Endometrium (tissue), 2 donors: ENCODE data around the gene ZNF768.
"Not testable (repeated sequence)": the region's sequence is repeated elsewhere in the genome, so short reads cannot be mapped to it uniquely, and the experiment has no call there.

Experiments used
- FAIRE-seq: peaks from 2 replicates; lab custom pipeline; 2012; peaks lifted over from hg19 to GRCh38; lab: Jason Lieb, UNC
- donor health status: control.
- donor health status: control.

Gene ZNF768

DNA sequence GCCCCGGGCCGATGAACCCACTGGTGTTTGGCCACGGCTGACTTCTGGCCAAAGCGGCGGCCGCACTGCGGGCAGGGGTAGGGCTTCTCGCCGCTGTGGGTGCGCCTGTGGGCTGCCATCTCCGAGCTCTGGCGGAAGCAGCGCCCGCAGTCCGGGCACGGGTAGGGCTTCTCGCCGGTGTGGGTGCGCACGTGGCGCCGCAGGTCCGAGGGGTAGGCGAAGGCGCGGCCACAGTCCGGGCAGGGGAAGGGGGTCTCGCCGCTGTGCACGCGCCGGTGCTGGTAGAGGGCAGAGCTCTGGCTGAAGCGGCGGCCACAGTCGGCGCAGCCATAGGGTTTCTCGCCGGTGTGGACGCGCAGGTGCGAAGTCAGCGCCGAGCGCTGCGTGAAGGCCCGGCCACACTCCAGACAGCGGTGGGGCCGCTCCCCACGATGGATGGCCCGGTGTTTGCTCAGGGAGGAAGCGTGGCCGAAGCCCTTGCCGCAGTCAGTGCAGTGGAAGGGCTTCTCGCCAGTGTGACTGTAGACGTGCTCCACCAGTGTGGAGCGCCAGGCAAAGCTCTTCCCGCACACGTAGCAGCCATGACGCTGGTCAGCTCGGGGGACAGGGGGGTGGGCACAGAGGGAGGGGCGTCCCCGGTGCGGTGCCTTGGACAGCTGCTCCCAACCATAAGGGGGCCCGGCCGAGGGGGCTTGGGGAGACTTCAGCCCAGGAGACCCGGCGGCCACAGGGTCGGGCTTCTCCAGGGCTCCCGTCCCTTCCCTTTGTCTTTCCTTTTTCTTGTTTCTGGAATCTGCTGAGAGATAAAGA is 29.2 kb upstream of the ZNF768 start:
- no peak for FAIRE-seq

DNA sequence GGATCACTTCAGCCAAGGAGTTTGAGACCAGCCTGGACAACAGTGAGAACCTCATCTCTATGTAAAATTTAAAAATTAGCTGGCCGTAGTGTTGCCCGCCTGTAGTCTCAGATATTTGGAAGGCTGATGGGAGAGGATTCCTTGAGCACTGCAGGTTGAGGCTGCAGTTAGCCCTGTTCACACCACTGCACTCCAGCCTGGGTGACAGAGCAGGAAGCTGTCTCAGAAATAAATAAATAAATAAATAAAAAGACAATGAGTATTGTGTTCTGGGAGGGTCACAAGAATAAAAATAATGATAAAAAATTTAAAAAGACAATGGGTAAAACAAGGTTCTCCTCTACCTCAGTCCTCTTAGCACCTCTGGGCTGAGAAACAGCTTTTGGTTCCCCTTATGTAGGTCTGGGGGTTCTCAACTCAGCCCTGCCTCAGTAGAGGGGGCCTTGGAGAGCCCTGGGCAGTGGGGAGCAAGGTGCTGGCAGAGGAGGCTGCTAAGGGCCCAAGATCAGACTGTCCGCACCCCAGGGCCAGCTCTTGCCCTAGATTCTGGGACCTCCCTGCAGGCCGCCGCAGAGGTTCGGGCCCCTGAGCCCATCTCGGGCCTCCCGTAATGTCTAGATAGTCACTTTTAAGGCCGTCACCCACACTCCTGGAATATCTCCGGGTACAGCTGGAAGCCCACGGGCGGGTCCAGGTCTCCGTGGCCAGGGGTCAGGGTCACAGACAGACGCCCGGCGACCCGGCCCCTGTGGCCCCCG is 28.4 kb upstream of the ZNF768 start:
- FAIRE-seq: no peak

DNA sequence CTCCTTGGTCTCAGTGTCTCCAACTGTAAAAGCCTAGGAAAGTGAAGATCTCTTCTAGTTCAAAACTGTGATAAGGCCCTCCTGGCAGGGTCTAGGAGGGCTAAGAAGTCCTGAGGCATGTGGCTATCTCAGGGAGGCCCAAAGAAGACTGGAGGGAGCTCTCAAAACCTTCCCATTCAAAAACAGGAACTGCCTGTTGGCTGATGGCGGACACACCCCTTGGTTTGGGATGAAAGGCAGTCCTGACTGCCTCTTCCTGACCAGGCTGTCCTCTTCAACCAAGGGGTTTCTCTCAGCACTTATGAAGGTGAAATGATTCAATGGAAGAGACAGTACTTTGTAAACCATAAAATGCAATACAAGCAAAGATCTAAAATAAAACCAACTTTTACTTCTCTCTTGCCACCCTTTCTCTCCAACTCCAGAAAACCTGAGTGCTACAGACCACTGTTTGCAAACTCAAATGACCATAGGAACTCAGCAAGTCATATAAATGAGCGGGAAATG is 27.1 kb upstream of the ZNF768 start:
- FAIRE-seq: no peak

DNA sequence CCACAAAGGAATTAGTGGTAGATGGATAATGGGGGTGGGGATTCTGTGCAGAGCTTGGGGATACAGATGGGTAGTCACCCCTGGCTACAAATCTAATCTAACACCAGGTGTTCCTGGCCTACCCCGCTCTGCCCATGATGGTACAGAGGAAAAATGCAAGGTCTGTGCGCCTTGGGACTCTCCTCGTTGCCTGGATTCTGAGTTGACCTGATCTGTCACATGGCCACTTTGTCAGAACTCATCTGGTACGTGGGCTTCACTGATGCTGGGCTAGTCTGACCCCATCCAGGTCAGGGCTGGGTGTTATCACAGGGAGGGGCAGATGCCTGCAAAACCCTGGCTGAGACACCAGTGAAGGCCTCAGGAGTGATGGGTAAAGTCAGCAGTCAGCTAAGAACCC is 26.6 kb upstream of the ZNF768 start:
- FAIRE-seq: no peak

DNA sequence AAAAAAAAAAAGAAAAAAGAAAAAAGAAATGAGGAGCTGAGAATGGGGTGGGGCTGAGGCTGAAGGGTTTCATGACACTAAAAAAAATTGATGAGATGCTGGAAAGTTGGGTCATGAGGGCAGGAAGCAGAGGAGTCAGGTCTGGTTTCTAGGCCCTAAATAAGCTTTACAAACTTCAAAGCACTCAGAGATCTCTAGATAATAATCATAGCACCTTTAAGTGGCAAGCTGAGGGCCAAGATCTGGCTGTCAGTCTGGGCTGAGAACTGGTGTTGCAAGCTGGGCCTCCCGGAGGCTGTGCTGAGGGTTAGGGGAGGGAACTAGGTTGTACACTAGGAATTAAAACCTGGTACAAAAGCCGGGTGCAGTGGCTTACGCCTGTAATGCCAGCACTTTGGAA is 25.4 kb upstream of the ZNF768 start:
- FAIRE-seq: no peak

GRCh38 chr16:30548416-30549253 is 22.3 kb upstream of the ZNF768 start:
- FAIRE-seq: no peak

DNA sequence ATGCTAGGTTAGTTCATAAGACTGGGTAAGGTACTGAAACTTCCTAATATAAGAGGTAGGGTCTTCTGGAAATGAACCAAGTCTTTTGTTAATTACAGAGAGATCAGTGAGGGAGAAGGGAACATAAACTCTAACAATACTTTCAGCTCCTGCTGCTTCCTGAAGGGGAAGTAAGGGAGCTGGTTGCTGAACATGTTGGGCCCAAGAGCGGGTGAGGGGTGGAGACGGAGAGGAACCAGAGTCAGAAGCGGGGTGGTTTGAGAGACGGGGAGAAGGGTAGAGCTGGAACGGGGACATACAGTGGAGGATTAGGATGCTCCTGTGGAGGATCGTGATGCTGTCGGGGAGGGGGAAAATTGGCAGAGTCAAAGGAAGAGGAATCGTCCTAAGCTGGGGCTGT is 19.7 kb upstream of the ZNF768 start:
- no peak for FAIRE-seq

DNA sequence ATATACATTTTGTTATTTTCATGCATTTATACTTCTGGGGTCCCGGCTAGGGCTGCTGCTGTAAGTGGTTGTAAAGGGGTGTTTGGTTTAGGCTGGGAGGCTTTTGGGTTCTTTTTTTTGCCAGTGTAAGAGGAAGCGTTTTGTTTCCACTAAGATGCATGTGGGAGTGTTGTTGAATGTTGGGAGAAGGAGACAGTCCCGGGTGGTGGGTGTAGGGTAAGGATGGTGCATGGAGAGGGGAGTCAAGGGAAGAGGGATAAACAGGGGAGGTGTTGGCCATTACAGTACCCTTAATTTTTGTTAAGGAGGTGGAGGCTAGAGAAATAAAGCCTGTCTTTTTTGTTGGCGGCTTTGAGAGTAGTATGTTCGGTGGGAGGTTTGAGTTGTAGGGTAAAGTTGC is 16.7 kb upstream of the ZNF768 start:
- FAIRE-seq: no peak

DNA sequence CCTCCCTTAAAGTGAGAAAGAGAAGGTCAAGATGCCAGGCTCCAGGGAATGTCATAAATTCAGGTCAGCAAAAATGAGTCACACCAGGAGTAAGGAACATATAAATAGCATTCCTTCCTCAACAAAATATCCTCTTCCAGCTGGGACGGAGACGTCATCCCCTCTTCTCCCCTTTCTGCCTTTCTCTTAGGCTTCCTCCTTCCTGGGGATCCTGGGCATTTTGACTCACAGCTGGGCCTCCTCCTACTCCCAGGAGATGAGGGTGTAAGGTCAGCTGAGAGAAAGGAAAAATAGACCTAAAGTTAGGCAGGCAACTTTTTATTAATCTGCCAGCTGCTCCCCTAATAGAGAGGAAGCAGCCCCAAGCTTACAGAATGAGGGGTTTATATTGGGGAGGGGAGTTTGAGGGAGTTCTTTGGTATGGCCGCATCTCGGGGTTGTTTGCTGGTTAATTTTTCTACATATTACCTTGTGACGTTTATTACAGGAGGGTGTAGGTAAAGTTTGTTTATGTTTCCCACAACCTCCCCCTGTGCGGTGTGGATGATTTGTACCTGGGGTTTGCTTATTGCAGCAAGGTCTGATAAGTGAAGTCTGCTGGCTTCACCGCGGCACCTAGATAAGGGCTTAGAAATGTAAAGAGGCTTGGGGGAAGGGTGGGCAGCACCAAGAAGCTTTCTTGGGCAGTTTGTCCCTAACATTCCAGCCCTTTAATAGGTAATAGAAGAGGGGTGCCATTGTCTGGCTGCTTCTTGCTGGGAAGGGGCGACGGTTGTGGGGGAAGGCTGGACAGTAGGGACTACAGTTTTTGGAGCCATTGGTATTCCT is 15.3 kb upstream of the ZNF768 start:
- no peak for FAIRE-seq

DNA sequence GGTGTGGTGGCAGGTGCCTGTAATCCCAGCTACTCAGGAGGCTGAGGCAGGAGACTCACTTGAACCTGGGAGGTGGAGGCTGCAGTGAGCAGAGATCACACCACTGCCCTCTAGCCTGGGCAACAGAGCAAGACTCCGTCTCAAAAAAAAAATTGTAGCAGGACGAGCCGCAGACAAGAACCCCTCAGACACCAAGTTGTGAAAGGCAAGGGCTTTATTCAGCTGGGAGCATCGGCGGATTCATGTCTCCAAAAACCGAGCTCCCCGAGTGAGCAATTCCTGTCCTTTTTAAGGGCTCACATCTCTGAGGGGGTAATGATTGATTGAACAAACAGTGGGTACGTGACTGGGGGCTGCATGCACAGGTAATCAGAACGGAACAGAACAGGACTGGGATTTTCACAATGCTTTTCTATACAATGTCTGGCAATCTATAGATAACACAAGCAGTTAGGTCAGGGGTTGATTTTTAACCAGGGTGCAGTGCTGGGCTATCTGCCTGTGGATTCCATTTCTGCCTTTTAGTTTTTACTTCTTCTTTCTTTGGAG is 14.6 kb upstream of the ZNF768 start:
- FAIRE-seq: not testable (repeated sequence)

DNA sequence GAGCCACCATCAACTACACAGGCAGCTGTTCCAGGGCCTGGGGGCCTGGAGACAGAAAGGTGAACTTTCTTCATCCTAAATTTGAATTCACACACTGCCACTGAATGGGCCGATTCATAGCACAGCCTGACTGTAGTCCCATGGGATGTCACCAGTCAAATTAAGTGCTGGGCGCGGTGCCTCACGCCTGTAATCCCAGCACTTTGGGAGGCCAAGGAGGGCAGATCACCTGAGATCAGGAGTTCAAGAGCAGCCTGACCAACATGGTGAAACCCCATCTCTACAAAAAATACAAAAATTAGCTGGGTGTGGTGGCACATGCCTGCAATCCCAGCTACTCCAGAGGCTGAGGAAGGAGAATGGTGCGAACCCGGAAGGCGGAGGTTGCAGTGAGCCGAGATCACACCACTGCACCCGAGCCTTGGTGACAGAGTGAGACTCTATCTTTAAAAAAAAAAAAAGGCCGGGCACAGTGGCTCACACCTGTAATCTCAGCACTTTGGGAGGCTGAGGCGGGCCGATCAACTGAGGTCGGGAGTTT is 13.7 kb upstream of the ZNF768 start:
- FAIRE-seq: not testable (repeated sequence)

DNA sequence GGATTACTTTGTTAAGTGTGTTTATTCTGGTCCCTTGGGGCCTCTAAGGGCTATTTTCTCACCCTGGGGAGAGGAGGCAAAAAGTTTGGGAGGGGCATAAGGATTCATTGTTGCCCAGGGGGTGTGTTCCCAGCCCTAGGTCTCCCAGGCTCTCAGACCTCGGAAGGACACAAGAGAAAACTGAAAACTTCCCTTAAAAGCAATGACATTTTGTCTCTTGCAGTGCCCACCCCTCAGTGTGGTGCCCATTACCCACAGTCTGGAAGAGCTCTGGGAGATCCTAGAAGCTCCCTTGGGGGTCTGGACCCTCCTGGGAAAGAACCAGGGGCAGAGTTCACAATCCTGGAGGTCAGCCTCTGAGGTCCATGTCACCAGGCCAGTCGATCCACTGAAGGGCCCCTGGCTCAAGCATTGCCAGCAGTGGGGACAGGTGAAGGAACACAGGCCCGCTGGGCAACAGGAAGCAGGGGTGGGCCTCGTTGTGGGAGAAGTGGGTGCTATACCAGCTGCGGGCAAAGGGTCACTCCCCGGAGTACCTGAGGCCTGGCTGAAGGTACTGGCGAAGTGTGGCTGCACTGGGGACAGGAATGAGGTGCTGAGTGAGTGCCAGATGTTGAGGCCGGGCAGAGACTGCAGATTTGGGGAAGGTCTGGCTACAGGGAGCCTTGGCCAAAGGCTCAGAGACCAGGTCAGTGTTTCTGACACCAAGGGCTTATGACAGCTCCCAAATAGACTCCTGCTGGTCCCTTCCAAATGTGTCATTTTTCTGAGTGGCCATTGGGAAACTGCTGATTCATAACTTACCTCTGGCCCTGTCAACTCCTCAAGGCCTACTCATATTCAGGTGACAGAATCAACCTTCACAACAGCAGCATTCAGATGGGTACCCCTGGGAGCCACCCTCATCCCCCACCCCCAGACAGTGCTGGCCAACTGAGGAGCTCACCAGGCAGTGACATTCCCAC is 12.9 kb upstream of the ZNF768 start:
- no peak for FAIRE-seq

GRCh38 chr16:30536391-30537024 is 10.1 kb upstream of the ZNF768 start:
- not testable (repeated sequence) for FAIRE-seq

- no peak for FAIRE-seq
Measured at GRCh38 chr16:30535777-30536190, 9.4 kb upstream of the ZNF768 start.

- FAIRE-seq: no peak
Measured at GRCh38 chr16:30535106-30535776, 8.9 kb upstream of the ZNF768 start.

DNA sequence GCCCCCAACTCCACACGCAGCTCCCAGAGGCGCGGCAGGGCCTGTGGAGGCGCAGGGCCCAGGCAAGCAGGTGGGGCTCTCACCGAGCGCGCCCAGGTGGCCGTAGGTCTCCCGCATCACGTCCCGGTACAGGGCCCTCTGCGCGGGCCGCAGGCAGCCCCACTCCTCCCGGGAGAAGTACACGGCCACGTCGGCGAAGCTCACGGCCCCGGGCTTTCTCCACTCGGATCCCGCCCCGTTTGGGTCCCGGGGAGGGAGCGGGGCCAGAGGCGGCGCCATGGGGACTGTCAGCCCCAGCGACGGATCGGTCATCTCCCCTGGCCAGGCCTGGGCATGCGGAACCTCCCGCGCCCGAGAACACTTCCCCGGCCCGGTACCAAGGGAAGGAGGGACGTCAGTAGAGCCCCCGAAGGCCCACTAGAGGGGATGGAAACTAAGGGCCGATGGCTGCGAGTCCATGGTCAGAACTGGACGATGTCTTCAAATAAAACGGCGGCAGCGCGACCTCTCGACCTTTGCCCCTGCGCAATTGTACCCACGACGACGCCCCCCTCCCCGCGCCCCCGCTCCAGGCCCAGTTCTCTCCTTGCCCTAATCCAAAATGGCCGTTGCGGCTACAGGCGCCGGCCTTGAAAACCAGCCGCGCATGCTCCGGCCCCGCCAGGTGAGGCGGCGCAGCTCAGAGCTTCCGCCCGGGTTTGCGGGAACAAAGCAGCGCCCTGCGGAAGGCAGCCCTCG is 8.2 kb upstream of the ZNF768 start, which contains the start of gene ZNF747:
Gene ZNF747 (minus strand): TSS at position 491 of the 738 bp plus-strand sequence. CDS start 179 bp downstream, at position 312.
- no peak for FAIRE-seq

GRCh38 chr16:30533748-30534367 is 7.5 kb upstream of the ZNF768 start:
- no peak for FAIRE-seq
